ENCODE measurements around the gene DAND5. TPM values are rescaled to one million over a fixed set of nuclear protein-coding genes. Genes with fewer than 3 reads are reported as not detected.

Gene DAND5
- total and polyA plus RNA-seq, 2 of the 13 experiments (the other 11 are each of a cell fraction or from before 2014, with no cell fraction given) = 0.04 TPM; not detected in 1

- TF ChIP-seq, protein P1, sequence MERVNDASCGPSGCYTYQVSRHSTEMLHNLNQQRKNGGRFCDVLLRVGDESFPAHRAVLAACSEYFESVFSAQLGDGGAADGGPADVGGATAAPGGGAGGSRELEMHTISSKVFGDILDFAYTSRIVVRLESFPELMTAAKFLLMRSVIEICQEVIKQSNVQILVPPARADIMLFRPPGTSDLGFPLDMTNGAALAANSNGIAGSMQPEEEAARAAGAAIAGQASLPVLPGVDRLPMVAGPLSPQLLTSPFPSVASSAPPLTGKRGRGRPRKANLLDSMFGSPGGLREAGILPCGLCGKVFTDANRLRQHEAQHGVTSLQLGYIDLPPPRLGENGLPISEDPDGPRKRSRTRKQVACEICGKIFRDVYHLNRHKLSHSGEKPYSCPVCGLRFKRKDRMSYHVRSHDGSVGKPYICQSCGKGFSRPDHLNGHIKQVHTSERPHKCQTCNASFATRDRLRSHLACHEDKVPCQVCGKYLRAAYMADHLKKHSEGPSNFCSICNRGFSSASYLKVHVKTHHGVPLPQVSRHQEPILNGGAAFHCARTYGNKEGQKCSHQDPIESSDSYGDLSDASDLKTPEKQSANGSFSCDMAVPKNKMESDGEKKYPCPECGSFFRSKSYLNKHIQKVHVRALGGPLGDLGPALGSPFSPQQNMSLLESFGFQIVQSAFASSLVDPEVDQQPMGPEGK (CRISPR knock-in tag; IDR thresholded peaks at IDR 0.05) = peak; percentile 69
- TF ChIP-seq, protein P2, sequence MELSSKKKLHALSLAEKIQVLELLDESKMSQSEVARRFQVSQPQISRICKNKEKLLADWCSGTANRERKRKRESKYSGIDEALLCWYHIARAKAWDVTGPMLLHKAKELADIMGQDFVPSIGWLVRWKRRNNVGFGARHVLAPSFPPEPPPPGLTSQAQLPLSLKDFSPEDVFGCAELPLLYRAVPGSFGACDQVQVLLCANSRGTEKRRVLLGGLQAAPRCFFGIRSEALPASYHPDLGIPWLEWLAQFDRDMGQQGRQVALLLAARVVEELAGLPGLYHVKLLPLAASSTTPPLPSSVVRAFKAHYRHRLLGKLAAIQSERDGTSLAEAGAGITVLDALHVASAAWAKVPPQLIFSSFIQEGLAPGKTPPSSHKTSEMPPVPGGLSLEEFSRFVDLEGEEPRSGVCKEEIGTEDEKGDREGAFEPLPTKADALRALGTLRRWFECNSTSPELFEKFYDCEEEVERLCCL (CRISPR knock-in tag; IDR thresholded peaks at IDR 0.05; ENCODE audit: borderline replicate concordance) = 0 out of 2 replicates have a peak, but pooled peaks have one; percentile 57
- TF ChIP-seq, protein P3, sequence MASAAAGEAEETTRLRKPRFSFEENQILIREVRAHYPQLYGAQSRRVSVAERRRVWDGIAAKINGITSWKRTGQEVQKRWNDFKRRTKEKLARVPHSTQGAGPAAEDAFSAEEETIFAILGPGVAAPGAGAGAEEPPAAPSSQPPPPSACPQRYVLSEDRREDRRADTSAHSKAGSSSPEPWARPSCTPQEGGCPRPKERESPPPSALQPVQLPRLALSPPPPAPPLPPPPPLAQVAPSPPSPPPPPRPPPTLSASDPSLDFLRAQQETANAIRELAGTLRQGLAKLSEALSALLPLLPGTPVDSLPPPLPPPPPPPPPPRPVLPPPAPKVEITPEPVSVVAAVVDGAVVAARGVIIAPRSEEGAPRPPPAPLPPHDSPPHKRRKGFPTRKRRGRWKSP (CRISPR knock-in tag; IDR thresholded peaks at IDR 0.05) = peak; percentile 91
- TF ChIP-seq SIN3B (IDR thresholded peaks at IDR 0.05; ENCODE audit: low read length) (0 out of 2 replicates have a peak, but pooled peaks have one; percentile 23), NR2F2 (IDR thresholded peaks at IDR 0.05; ENCODE audit: borderline replicate concordance, low read depth) (peak; percentile 11; the same call in 1 of the 2 replicates), HDAC2 (CRISPR knock-in tag; IDR thresholded peaks at IDR 0.05) (peak; percentile 63), ARID5B (CRISPR knock-in tag; IDR thresholded peaks at IDR 0.05) (peak; percentile 43; the same call in 1 of the 2 replicates), ZHX1 (CRISPR knock-in tag; IDR thresholded peaks at IDR 0.05; ENCODE audit: low read depth) (peak; percentile 98)
- TF ChIP-seq, protein P4, sequence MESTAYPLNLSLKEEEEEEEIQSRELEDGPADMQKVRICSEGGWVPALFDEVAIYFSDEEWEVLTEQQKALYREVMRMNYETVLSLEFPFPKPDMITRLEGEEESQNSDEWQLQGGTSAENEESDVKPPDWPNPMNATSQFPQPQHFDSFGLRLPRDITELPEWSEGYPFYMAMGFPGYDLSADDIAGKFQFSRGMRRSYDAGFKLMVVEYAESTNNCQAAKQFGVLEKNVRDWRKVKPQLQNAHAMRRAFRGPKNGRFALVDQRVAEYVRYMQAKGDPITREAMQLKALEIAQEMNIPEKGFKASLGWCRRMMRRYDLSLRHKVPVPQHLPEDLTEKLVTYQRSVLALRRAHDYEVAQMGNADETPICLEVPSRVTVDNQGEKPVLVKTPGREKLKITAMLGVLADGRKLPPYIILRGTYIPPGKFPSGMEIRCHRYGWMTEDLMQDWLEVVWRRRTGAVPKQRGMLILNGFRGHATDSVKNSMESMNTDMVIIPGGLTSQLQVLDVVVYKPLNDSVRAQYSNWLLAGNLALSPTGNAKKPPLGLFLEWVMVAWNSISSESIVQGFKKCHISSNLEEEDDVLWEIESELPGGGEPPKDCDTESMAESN (CRISPR knock-in tag; conservative IDR thresholded peaks at IDR 0.05) = peak; percentile 95
Observed at GRCh38 chr19:12945479-12946091, 23.8 kb upstream of the DAND5 start, which contains the start of gene RAD23A (continued).

Data from HepG2 (cell line).